ENCODE results near the gene BCOR. TPM values are rescaled to one million over a fixed set of nuclear protein-coding genes. Genes with fewer than 3 reads are reported as not detected.
A peak's percentile ranks its signal among the peaks of the same experiment; 100 is the strongest.

BCOR gene
- total and polyA plus RNA-seq, 9 of the 15 experiments (the other 6 are each of a cell fraction or from before 2014, with no cell fraction given): 27.5 to 113 (median 37.6) TPM

GRCh38 chrX:40103565-40104323, 6.0 kb upstream of the BCOR start (continued):
- TF ChIP-seq, protein P1, sequence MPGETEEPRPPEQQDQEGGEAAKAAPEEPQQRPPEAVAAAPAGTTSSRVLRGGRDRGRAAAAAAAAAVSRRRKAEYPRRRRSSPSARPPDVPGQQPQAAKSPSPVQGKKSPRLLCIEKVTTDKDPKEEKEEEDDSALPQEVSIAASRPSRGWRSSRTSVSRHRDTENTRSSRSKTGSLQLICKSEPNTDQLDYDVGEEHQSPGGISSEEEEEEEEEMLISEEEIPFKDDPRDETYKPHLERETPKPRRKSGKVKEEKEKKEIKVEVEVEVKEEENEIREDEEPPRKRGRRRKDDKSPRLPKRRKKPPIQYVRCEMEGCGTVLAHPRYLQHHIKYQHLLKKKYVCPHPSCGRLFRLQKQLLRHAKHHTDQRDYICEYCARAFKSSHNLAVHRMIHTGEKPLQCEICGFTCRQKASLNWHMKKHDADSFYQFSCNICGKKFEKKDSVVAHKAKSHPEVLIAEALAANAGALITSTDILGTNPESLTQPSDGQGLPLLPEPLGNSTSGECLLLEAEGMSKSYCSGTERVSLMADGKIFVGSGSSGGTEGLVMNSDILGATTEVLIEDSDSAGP (CRISPR knock-in tag; IDR thresholded peaks at IDR 0.05): no peak
- TF ChIP-seq ARNT (IDR thresholded peaks at IDR 0.05) (0 out of 4 replicates have a peak, but pooled peaks of 1 of the 2 experiments have one; percentile 25), TAF15 (IDR thresholded peaks at IDR 0.05; ENCODE audit: low read depth, low read length) (no peak), BHLHE40 (IDR thresholded peaks at IDR 0.05; ENCODE audit: low read length) (peak; percentile 15; the same call in 1 of the 2 replicates), E2F3 (CRISPR knock-in tag; IDR thresholded peaks at IDR 0.05) (no peak), FUS (optimal IDR thresholded peaks at IDR 0.05; ENCODE audit: low read depth, low read length) (no peak), NR2C1 (IDR thresholded peaks at IDR 0.05) (no peak), NR2C1 (tag; IDR thresholded peaks at IDR 0.05) (no peak), MTA2 (IDR thresholded peaks at IDR 0.05; ENCODE audit: low read depth) (peak; percentile 80), ZNF740 (CRISPR knock-in tag; IDR thresholded peaks at IDR 0.05) (no peak), ZNF740 (tag; IDR thresholded peaks at IDR 0.05) (no peak), TCF7 (IDR thresholded peaks at IDR 0.05; ENCODE audit: borderline replicate concordance) (peak; percentile 50; the same call in 1 of the 2 replicates), ZNF644 (tag; IDR thresholded peaks at IDR 0.05; ENCODE audit: low read depth) (peak; percentile 57; the same call in 1 of the 2 replicates), TARDBP (IDR thresholded peaks at IDR 0.05) (no peak), ZNF445 (CRISPR knock-in tag; IDR thresholded peaks at IDR 0.05; ENCODE audit: low read depth) (no peak)
- TF ChIP-seq, protein P2, sequence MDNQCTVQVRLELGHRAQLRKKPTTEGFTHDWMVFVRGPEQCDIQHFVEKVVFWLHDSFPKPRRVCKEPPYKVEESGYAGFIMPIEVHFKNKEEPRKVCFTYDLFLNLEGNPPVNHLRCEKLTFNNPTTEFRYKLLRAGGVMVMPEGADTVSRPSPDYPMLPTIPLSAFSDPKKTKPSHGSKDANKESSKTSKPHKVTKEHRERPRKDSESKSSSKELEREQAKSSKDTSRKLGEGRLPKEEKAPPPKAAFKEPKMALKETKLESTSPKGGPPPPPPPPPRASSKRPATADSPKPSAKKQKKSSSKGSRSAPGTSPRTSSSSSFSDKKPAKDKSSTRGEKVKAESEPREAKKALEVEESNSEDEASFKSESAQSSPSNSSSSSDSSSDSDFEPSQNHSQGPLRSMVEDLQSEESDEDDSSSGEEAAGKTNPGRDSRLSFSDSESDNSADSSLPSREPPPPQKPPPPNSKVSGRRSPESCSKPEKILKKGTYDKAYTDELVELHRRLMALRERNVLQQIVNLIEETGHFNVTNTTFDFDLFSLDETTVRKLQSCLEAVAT (IDR thresholded peaks at IDR 0.05): no peak; a peak in 1 of 4 replicates
- TF ChIP-seq, protein P3, sequence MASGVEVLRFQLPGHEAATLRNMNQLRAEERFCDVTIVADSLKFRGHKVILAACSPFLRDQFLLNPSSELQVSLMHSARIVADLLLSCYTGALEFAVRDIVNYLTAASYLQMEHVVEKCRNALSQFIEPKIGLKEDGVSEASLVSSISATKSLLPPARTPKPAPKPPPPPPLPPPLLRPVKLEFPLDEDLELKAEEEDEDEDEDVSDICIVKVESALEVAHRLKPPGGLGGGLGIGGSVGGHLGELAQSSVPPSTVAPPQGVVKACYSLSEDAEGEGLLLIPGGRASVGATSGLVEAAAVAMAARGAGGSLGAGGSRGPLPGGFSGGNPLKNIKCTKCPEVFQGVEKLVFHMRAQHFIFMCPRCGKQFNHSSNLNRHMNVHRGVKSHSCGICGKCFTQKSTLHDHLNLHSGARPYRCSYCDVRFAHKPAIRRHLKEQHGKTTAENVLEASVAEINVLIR (CRISPR knock-in tag; IDR thresholded peaks at IDR 0.05): no peak
- TF ChIP-seq, protein P4, sequence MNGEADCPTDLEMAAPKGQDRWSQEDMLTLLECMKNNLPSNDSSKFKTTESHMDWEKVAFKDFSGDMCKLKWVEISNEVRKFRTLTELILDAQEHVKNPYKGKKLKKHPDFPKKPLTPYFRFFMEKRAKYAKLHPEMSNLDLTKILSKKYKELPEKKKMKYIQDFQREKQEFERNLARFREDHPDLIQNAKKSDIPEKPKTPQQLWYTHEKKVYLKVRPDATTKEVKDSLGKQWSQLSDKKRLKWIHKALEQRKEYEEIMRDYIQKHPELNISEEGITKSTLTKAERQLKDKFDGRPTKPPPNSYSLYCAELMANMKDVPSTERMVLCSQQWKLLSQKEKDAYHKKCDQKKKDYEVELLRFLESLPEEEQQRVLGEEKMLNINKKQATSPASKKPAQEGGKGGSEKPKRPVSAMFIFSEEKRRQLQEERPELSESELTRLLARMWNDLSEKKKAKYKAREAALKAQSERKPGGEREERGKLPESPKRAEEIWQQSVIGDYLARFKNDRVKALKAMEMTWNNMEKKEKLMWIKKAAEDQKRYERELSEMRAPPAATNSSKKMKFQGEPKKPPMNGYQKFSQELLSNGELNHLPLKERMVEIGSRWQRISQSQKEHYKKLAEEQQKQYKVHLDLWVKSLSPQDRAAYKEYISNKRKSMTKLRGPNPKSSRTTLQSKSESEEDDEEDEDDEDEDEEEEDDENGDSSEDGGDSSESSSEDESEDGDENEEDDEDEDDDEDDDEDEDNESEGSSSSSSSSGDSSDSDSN (IDR thresholded peaks at IDR 0.05; ENCODE audit: borderline replicate concordance in 1 of 2, low read depth in 2 of 2, low read length in 2 of 2): 0 out of 4 replicates have a peak, but pooled peaks of 1 of the 2 experiments have one; percentile 51
